ENCODE measurements around the gene PCDHB1. TPM values are rescaled to one million over a fixed set of nuclear protein-coding genes. Genes with fewer than 3 reads are reported as not detected.

Gene PCDHB1
- total RNA-seq, 1 experiment from 2014 or later = 0.13 TPM

- TF ChIP-seq CTCF (IDR thresholded peaks at IDR 0.05) (no peak), CBFB (CRISPR knock-in tag; IDR thresholded peaks at IDR 0.05; ENCODE audit: low read depth) (no peak), NFE2L1 (CRISPR knock-in tag; IDR thresholded peaks at IDR 0.05) (no peak), SMAD3 (CRISPR knock-in tag; IDR thresholded peaks at IDR 0.05; ENCODE audit: borderline replicate concordance) (no peak), AFF4 (CRISPR knock-in tag; IDR thresholded peaks at IDR 0.05; ENCODE audit: borderline replicate concordance) (no peak)
- TF ChIP-seq, protein P1, sequence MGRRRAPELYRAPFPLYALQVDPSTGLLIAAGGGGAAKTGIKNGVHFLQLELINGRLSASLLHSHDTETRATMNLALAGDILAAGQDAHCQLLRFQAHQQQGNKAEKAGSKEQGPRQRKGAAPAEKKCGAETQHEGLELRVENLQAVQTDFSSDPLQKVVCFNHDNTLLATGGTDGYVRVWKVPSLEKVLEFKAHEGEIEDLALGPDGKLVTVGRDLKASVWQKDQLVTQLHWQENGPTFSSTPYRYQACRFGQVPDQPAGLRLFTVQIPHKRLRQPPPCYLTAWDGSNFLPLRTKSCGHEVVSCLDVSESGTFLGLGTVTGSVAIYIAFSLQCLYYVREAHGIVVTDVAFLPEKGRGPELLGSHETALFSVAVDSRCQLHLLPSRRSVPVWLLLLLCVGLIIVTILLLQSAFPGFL (CRISPR knock-in tag; IDR thresholded peaks at IDR 0.05; ENCODE audit: borderline replicate concordance) = no peak
- TF ChIP-seq, protein P2, sequence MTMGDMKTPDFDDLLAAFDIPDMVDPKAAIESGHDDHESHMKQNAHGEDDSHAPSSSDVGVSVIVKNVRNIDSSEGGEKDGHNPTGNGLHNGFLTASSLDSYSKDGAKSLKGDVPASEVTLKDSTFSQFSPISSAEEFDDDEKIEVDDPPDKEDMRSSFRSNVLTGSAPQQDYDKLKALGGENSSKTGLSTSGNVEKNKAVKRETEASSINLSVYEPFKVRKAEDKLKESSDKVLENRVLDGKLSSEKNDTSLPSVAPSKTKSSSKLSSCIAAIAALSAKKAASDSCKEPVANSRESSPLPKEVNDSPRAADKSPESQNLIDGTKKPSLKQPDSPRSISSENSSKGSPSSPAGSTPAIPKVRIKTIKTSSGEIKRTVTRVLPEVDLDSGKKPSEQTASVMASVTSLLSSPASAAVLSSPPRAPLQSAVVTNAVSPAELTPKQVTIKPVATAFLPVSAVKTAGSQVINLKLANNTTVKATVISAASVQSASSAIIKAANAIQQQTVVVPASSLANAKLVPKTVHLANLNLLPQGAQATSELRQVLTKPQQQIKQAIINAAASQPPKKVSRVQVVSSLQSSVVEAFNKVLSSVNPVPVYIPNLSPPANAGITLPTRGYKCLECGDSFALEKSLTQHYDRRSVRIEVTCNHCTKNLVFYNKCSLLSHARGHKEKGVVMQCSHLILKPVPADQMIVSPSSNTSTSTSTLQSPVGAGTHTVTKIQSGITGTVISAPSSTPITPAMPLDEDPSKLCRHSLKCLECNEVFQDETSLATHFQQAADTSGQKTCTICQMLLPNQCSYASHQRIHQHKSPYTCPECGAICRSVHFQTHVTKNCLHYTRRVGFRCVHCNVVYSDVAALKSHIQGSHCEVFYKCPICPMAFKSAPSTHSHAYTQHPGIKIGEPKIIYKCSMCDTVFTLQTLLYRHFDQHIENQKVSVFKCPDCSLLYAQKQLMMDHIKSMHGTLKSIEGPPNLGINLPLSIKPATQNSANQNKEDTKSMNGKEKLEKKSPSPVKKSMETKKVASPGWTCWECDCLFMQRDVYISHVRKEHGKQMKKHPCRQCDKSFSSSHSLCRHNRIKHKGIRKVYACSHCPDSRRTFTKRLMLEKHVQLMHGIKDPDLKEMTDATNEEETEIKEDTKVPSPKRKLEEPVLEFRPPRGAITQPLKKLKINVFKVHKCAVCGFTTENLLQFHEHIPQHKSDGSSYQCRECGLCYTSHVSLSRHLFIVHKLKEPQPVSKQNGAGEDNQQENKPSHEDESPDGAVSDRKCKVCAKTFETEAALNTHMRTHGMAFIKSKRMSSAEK (CRISPR knock-in tag; IDR thresholded peaks at IDR 0.05; ENCODE audit: borderline replicate concordance) = no peak
- TF ChIP-seq, protein P3, sequence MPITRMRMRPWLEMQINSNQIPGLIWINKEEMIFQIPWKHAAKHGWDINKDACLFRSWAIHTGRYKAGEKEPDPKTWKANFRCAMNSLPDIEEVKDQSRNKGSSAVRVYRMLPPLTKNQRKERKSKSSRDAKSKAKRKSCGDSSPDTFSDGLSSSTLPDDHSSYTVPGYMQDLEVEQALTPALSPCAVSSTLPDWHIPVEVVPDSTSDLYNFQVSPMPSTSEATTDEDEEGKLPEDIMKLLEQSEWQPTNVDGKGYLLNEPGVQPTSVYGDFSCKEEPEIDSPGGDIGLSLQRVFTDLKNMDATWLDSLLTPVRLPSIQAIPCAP (CRISPR knock-in tag; IDR thresholded peaks at IDR 0.05) = no peak
Observed at GRCh38 chr5:141039061-141039460, 12.1 kb upstream of the PCDHB1 start (continued).

- no peak for DNase-seq (ENCODE audit: low spot score)
- Mint-ChIP-seq H3K4me1 (peaks cover 4% of the 10 kb centered on the region), H3K9me3 (no peaks in the 10 kb centered on the region), H3K27me3 (ENCODE audit: low read depth) (no peaks in the 10 kb centered on the region; the same call in 1 of the 2 replicates), H3K4me3 (no peak overlapping the region), H3K27ac (no peak overlapping the region), H3K36me3 (no peaks in the 10 kb centered on the region)
- no peak for ATAC-seq
- TF ChIP-seq NR2C2 (CRISPR knock-in tag; IDR thresholded peaks at IDR 0.05) (no peak), NR3C1 (CRISPR knock-in tag; conservative IDR thresholded peaks at IDR 0.05; ENCODE audit: low read depth) (no peak), HMGA2 (CRISPR knock-in tag; IDR thresholded peaks at IDR 0.05) (no peak)
- ChIA-PET POLR2A (interaction anchor here (0.6 to 3.0 kb wide), 11 partner anchors 35 to 184 kb away, joined by 3 to 50 read pairs (median 5); partner anchors contain the start of genes PCDHA10, PCDHA11, PCDHA12 and PCDHA13), CTCF (interaction anchor here (0.5 to 3.9 kb wide), 60 partner anchors 10 to 528 kb away, joined by 3 to 243 read pairs (median 7); partner anchors contain the start of genes PCDHA1, PCDHA10, PCDHA11 and PCDHA12)
Observed at GRCh38 chr5:141039517-141039916, 11.7 kb upstream of the PCDHB1 start.
